ENCODE measurements around the gene NHLRC2.
"Not testable (repeated sequence)": the region's sequence is repeated elsewhere in the genome, so short reads cannot be mapped to it uniquely, and the experiment has no call there.

Gene NHLRC2, protein sequence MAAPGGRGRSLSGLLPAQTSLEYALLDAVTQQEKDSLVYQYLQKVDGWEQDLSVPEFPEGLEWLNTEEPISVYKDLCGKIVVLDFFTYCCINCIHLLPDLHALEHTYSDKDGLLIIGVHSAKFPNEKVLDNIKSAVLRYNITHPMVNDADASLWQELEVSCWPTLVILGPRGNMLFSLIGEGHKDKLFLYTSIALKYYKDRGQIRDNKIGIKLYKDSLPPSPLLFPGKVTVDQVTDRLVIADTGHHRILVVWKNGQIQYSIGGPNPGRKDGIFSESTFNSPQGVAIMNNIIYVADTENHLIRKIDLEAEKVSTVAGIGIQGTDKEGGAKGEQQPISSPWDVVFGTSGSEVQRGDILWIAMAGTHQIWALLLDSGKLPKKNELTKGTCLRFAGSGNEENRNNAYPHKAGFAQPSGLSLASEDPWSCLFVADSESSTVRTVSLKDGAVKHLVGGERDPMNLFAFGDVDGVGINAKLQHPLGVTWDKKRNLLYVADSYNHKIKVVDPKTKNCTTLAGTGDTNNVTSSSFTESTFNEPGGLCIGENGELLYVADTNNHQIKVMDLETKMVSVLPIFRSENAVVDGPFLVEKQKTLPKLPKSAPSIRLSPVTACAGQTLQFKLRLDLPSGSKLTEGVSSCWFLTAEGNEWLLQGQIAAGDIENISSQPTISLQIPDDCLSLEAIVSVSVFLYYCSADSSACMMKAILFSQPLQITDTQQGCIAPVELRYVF

DNA sequence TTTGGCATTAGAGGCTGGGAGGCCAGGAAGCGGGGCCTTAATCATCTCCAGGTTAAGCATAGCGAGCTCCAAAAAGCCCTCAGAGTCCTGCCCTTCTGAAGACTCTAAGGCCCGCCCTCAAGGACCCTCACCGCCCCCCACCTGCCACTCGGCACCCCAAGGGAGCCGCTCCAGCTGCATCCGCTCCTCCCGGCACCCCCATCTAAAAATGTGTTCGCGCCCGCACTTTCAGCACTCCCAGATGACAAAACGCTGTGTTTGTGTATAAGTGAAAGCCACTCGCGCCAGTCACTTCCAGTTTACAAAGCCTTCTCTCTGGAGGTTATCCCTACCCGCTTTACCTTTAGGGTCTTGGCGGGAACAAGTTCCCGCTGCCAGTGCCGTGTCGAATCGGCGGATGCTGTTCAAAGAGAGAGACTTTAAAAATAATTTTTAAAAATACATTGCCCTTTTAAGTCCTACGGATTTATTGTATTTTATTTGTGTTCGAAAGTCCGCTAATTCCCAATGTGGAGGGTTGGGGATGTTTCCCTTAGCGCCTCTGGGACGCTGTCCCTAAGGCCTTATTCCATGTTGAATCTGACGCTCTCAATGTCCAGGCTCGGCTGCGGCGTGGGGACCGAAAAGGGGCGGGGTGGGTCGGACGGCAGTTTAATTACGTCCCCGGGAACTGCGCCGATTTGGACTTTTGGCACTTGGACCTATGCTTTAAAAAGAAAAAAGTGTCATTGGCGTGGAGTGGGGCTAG, at the start of gene NHLRC2, which contains the start of gene DCLRE1A:
TSS of gene NHLRC2 (plus strand) at position 649 of the 748 bp plus-strand sequence. CDS start 212 bp downstream, outside the sequence.
TSS of gene DCLRE1A (minus strand) at position 70 of the 748 bp plus-strand sequence. CDS start 900 bp downstream, outside the sequence.
- in situ Hi-C loops (cut with HindIII; ENCODE audit: low sequenced_read_pairs): no loop called here

DNA sequence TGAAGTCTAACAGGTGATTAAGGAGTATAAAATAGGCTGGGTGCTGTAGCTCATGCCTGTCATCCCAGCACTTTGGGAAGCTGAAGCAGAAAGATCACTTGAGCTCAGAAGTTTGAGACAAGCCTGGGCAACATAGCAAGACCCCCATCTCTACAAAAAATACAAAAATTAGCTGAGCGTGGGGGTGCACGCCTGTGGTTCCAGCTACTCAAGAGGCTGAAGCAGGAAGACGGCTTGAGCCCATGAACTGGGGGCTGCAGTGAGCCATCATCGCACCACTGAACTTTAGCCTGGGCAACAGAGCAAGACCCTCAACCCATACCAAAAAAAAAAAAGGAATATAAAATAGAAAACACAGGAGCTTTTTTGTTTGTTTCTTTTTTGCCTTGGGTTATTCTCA, 48.0 kb upstream of the NHLRC2 start:
- in situ Hi-C loops (cut with HindIII; ENCODE audit: low sequenced_read_pairs): no loop called here

DNA sequence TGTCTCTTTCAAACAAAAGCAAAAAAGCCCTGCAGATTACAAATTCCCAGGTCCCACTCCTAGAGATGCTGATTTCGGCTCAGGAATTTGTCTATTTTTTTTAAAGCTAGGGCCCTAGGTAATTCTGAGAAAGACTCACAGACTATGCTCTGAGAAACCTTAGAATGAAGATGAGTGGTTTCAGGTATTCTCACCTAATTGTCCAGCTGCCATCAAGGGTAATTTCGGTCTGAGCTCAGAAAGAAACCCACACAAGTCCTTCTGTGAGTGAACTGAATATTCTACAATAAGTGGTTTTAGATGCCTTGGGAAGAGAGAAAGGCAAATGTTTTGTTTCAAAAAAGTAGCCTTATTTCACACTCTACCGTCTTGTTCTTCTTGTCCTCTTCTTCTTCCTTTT, 46.3 kb upstream of the NHLRC2 start:
- in situ Hi-C loops (cut with HindIII; ENCODE audit: low sequenced_read_pairs): no loop called here

DNA sequence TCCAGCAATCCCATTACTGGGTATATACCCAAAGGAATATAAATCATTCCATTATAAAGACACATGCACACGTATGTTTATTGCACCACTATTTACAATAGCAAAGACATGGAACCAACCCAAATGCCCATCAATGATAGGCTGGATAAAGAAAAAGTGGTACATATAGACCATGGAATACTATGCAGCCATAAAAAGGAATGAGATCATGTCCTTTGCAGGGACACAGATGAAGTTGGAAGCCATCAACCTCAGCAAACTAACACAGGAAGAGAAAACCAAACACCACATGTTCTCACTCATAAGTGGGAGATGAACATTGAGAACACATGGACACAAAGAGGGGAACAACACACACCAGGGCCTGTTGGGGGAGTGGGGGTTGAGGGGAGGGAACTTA, 39.8 kb upstream of the NHLRC2 start:
- in situ Hi-C loops (cut with HindIII; ENCODE audit: low sequenced_read_pairs): not testable (repeated sequence)

DNA sequence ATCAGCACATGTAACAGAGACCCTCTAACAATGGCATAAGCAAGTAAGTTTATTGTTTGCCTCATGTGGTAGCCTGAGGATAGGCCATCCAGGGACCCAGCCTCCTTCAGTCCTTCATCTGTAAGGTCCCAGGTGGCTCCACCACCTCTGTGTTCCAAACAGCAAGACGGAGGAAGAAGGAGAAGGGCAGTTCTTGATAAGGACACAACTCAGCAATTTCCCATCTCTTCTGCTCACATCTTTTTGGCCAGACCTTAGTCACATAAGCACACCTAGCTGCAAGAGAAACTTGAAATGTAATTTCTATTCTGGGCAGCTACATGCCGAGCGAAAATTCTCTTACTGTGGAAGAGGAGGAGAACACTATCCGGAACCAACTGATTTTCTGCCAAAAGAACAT, 34.5 kb upstream of the NHLRC2 start:
- in situ Hi-C loops (cut with HindIII; ENCODE audit: low sequenced_read_pairs): loop anchor here (10.0 kb wide), 1 partner anchor 295 kb away; no protein-coding TSS in a partner anchor

DNA sequence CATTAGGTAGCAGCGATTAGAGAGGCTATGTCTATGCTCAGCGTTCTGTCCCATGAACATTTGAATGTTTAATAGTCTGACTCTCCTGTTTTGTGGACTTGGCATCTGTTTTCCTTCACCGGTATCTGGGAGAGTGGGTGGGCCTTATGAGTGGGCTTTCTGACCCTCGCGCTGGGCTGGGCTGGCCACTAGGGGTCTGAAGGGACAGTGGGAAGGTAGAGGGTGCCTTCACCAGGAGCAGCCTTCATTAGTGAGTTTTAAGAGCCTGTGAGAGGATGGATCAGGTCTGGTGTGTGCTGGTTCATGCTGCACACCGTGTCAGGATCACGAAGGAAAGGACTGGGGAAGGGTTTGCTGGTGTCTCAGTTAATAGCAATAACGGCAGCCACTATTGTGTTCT, 34.0 kb upstream of the NHLRC2 start:
- in situ Hi-C loops (cut with HindIII; ENCODE audit: low sequenced_read_pairs): loop anchor here (10.0 kb wide), 1 partner anchor 294 kb away; no protein-coding TSS in a partner anchor

DNA sequence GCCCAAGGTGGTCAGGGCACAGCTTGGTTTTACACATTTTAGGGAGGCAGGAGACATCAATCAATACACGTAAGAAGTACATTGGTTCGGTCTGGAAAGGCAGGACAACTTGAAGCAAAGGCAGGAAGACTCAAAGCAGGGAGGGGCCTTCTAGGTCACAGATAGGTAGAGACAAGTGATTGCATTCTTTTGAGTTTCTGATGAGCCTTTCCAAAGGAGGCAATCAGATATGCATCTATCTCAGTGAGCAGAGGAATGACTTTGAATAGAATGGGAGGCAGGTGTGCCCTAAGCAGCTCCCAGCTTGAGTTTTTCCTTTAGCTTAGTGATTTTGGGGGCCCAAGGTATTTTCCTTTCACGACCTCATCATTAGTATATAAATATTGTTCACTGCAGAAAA, 33.2 kb upstream of the NHLRC2 start:
- in situ Hi-C loops (cut with HindIII; ENCODE audit: low sequenced_read_pairs): loop anchor here (10.0 kb wide), 1 partner anchor 293 kb away; no protein-coding TSS in a partner anchor

DNA sequence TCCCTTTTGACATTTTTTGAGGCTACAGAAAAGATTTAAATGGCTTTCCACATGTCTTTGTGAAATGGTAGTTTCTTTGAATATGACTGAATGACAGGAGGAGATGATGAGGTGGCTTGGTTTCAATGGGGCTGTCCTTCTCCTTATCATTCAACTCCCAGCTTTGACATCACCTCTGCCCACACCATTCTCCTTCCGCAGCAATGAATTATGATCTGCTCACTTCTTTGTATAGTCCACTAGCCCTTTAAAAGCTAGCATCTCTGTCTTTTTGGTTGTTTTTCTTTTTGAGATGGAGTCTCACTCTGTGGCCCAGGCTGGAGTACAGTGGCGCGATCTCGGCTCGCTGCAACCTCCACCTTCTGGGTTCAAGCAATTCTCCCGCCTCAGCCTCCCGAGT, 32.3 kb upstream of the NHLRC2 start:
- in situ Hi-C loops (cut with HindIII; ENCODE audit: low sequenced_read_pairs): loop anchor here (10.0 kb wide), 1 partner anchor 293 kb away; no protein-coding TSS in a partner anchor

DNA sequence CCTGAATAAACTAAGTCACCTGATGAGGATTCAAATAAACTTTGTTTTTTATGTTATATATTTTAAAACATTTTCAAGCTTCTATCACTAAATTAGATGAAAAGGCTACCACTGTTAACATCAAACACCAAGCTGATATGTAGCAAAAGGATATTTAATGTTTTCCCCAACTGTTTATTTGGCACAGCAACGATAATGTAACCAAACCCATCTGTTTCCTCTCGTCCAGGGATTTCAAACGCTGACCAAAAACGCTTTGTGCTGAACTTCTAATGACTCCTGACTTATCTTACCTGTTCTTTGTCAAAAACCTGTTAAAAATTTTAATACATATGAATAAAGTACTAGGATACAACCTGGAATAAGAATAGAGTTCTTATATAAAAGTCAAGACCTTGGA, 31.1 kb upstream of the NHLRC2 start:
- in situ Hi-C loops (cut with HindIII; ENCODE audit: low sequenced_read_pairs): loop anchor here (10.0 kb wide), 1 partner anchor 291 kb away; no protein-coding TSS in a partner anchor

DNA sequence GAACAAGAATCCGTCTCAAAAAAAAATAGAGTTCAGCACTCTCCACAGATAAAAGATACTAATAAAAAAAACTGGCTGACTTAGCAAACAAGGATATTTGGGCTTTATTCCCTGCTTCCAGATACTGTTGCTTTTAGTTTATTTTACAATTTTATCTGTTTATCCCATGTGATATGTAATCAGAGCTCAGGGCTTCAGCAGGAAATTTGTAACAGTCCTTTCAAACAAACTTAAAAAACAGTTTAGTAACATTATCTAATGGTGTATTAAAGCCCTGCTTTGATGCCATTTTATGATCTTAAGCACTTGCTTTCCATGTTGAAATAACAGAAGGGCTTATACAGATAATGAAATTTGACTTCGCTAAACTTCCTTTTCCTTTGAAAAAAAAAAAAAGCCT, 28.7 kb upstream of the NHLRC2 start:
- in situ Hi-C loops (cut with HindIII; ENCODE audit: low sequenced_read_pairs): loop anchor here (10.0 kb wide), 1 partner anchor 289 kb away; no protein-coding TSS in a partner anchor

DNA sequence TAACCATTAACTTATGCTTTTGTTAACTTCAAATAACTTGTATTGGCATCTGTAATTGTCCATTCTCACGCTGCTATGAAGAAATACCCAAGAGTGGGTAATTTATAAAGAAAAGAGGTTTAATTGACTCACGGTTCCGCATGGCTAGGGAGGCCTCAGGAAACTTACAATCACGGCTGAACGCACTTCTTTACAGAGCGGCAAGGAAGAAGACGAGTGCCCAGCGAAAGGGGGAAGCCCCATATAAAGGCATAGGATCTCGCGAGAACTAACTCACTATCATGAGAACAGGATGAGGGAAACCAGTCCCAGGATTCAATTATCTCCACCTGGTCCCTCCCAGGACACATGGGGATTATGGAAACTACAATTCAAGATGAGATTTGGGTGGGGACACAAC, 25.9 kb upstream of the NHLRC2 start:
- in situ Hi-C loops (cut with HindIII; ENCODE audit: low sequenced_read_pairs): loop anchor here (10.0 kb wide), 1 partner anchor 286 kb away; no protein-coding TSS in a partner anchor

DNA sequence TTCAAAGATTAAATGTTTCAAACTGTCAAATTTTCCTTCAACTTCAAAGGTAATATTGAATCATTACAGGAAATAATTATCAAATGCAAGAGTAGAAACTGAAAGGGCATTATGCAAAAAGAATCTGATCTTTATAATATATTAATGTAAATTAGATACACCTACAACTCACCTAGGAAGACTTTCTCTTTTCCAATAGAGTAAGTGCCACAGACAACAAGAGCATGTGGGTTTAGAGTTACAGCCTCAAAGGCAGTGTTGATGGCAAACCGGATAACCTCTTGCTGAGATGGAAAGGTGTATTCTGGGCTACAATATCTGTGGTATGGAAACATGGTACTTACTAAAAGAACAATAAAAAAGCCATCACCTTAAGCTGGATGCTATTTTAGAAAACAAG, 12.3 kb upstream of the NHLRC2 start:
- in situ Hi-C loops (cut with HindIII; ENCODE audit: low sequenced_read_pairs): no loop called here

DNA sequence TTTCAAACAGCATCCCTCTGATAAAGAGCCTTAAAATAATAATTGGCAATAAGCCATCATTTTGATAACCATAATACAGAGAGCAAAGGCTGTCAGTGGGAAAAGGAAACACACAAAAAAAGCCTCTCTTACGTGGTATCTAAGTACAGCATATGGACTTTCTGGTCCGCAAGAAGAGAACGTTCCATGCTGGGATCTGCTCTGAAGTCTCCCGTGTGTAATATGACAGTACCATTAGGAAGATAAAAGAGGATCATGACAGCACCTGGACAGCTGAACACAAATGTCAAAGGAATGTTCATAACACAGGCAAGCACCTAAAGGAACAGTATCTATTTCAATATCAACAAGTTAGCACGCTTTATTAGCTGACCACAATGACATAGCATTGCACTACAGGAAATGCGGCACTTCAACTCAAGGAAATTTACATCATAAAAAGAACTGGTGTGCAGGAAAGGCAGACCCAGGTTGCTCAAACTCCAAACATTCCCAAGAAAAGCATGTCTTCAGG, 10.4 kb upstream of the NHLRC2 start:
- in situ Hi-C loops (cut with HindIII; ENCODE audit: low sequenced_read_pairs): no loop called here

DNA sequence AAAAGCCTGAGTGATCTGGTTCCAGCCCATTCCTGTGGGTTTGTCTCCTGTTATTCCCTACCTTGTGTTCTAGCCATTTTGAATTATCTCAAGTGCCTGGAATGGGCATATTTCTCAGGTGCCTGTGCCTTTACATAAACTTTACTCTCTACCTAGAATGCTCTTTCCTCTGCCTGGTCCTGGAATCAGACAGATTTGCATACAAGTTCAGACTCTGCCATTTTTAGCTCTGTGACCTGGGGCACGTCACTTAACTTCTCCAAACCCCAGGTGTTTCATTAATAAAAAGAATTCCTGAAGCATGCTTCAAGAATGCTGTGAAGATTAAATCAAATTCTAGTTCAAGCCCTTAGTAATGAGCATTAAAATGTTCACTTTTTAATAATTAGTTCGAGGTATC, 8.4 kb upstream of the NHLRC2 start:
- in situ Hi-C loops (cut with HindIII; ENCODE audit: low sequenced_read_pairs): no loop called here

DNA sequence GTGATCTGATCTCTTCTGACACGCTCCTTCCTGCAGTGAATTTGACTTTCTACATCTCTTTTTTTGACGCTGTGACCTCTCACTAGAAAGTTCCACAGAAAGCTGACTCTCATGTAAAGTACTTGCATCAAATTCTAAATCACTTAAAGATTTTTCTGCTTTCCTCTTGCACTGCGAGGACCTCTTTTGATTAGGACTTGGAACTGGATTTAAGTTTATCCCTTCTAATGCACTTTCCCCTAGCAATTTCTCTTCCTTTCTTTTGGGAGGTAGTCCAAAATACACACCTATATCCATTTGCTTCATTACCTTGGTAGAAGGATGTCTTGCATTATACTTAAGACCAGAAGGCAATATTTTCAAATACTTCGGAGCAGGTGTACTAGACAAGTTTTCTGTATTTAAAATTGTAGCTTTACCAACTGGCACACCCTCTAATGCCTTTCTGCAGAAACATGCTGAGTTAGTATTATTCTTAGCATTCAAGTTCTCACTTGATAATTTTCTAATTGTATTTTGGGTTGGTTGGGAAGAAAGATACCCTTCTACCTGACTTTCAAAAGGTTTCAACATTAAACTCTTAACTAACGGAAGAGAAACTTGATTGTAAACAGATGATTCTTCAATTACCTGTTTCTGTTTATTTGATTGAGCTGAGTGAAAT, 5.2 kb upstream of the NHLRC2 start:
- in situ Hi-C loops (cut with HindIII; ENCODE audit: low sequenced_read_pairs): no loop called here

DNA sequence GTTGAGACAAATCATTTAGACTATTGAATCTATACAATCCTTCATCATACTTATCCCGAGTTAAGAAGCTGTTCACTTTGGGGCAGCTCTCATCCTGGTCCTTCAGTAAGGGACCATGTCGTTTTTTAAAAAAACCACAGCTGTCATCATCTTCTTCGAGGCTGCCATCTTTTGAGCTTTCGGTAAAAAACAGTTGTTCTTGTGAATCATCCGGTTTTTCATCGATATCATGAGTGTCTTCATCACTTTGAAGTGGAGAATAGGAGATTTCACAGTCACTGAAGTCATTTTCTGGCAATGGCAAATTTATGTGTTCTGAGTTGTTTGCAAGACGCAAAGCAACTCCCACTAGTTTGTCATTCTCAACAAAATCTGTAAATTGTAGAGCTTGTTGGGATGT, 4.5 kb upstream of the NHLRC2 start:
- in situ Hi-C loops (cut with HindIII; ENCODE audit: low sequenced_read_pairs): no loop called here

DNA sequence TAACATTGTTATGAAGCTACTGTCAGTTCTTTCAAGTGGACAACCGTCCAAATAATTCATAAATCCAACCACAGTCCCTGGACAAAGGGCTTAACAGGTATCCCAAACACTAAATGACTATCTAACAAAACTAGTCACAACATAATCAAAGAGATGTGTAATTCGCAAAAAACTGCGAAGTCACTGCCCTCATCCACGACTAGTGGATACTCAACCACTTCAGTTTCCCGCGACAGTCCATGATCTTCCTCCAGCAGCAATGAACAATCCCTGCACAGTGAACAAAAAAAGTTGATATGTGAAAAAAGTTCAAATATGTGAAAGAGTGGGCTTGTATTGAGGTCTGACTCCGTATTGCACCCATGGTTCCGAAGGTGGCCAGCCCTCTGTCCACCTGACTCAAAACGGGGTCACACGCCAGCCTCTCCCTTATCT, 866 bp upstream of the NHLRC2 start:
- in situ Hi-C loops (cut with HindIII; ENCODE audit: low sequenced_read_pairs): no loop called here

DNA sequence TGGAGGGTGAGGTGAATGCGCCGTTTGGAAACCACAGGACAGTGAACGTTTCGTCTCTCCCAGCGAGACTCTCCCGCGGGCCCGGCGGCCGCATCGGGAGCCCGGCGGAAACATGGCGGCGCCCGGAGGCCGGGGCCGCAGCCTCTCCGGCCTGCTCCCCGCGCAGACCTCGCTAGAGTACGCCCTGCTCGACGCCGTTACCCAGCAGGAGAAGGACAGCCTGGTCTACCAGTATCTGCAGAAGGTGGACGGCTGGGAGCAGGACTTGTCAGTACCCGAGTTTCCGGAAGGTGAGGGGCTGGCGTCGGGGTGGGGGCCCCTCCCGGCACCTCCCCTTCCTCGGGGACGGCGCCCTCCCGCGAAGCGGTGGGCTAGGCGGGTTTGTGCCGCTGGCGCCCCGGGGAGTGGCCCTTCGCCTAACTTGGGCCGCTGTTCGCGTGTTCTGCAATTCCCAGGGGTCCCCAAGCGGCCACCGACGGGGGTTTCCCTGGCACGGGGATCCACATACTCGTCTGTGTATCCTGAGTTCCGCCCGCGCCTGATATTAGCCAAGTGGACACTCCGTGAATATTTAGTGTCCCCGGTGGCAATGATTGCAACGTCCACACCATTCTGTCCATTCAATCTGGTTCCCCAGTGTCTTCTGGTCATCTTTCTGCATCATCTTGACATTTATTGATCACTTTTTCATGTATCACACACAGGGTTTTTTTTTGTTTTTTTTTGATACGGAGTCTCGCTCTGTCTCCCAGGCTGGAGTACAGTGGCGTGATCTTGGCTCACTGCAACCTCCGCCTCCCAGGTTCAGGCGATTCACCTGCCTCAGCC, 514 bp downstream of the NHLRC2 start:
- in situ Hi-C loops (cut with HindIII; ENCODE audit: low sequenced_read_pairs): no loop called here

DNA sequence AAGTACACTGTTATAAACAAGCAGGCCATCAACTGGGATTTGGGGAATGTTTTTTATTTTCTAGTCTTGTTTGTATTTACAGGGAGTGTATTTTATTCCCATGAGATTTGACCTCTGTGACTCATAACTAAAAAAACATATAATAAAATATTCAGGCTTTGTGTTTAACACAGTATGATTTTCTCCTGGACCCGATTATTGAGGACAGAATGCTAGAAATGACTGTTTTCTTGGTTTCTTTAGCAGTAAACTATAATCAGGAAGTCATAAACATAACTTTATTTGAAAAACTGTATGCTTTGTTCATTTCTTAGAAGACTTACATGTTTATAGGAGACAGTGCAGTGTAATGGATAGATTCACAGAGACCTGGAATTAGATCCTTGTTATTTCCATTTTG, 2.1 kb downstream of the NHLRC2 start:
- in situ Hi-C loops (cut with HindIII; ENCODE audit: low sequenced_read_pairs): no loop called here

Data from DLD1 (cell line).